NCI-H1092 (cell line): ENCODE measurements around the gene RASGRP4.
A peak's percentile ranks its signal among the peaks of the same experiment; 100 is the strongest.
"Not testable (repeated sequence)": the region's sequence is repeated elsewhere in the genome, so short reads cannot be mapped to it uniquely, and the experiment has no call there.

Experiments
- DNase-seq: peaks from one replicate; lab custom pipeline; 2025; lab: John Stamatoyannopoulos, UW

The RASGRP4 gene

DNA sequence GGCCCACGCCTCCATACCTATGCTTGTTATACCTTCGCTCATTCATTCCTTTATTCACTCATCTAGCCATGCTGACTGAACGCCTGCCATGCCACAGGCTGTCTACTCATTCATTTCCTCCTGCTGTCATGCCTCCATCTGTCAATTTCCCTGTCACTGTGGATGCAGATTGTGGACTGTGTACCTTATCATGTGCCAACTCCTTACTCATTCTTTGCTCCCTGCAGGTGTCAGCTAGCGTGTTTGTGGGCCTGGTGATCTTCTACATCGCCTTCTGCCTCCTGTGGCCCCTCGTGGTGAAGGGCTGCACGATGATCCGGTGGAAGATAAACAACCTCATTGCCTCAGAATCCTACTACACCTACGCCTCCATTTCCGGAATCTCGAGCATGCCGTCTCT, 55.7 kb downstream of the RASGRP4 start:
- no peak for DNase-seq

DNA sequence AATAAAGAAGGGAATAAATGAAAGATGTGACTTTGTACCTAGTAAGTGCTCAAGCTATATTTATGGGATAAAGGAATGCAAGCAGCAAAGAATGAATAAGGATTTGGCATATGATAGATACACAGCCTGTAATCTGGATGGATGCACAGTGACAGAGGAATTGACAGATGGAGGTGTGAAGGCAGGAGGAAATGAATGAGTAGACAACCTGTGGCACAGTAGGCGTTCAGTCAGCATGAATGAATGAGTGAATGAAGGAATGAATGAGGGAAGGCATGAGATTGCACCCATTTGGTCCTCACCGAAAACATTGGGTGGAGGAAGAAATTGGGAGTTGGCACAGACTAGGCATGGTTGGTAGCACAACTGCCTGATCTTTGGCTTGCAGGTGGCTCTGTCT, 56.4 kb downstream of the RASGRP4 start:
- no peak for DNase-seq

GRCh38 chr19:38367041-38367440, 59.0 kb downstream of the RASGRP4 start:
- no peak for DNase-seq

DNA sequence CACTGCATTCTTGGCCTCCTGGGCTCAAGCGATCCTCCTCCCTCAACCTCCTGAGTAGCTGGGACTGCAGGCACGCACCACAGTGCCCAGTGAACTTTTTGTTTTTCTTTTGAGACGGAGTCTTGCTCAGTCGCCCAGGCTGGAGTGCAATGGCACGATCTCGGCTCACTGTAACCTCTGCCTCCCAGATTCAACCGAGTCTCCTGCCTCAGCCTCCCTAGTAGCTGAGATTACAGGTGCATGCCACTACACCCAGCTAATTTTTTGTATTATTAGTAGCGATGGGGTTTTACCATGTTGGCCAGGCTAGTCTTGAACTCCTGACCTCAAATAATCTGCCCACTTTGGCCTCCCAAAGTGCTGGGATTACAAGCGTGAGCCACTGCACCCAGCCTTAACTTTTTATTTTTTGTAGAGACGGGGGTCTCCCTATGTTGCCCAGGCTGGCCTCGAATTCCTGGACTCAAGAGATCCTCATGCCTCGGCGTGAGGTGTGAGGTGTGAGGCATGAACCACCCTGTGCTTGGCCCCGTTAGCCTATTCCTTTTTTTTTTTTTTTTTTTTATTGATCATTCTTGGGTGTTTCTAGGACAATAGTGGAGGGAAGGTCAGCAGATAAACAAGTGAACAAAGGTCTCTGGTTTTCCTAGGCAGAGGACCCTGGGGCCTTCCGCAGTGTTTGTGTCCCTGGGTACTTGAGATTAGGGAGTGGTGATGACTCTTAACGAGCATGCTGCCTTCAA, 62.9 kb downstream of the RASGRP4 start:
- DNase-seq: not testable (repeated sequence)

DNA sequence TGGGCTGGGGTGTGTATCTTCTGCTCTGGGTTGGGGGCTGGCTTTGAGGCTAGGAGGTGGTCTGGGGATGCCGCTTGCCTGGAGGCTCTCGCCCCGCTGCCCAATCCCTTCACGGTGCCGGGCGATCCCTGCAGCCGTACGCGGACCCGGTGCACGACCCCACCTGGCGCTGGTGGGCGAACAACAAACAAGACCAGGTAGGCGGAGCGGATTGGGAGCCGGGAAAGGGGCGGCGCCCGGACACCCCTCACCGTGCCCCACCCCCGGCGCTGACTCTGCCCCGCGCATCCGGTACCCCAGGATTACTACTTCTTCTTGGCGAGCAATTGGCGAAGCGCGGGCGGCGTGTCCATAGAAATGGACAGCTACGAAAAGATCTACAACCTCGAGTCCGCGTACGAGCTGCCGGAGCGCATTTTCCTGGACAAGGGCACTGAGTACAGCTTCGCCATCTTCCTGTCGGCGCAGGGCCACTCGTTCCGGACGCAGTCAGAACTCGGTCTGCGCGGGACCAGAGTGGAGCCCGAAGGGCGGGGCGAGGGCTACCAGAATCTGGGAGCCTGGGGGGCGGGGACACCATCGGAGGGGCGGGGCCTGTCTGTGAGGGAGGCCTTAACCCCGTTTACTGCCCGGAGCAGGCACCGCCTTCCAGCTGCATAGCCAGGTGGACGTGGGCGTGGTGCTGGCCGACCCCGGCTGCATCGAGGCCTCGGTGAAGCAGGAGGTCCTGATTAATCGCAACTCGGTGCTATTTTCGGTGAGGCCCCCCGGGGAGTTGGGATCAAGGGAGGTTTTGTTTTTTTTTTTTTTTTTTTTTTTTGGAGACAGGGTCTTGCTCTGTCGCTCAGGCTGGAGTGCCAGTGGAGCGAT, 63.7 kb downstream of the RASGRP4 start:
- DNase-seq: no peak

GRCh38 chr19:38361633-38362075, 64.4 kb downstream of the RASGRP4 start:
- DNase-seq: peak; percentile 16

DNA sequence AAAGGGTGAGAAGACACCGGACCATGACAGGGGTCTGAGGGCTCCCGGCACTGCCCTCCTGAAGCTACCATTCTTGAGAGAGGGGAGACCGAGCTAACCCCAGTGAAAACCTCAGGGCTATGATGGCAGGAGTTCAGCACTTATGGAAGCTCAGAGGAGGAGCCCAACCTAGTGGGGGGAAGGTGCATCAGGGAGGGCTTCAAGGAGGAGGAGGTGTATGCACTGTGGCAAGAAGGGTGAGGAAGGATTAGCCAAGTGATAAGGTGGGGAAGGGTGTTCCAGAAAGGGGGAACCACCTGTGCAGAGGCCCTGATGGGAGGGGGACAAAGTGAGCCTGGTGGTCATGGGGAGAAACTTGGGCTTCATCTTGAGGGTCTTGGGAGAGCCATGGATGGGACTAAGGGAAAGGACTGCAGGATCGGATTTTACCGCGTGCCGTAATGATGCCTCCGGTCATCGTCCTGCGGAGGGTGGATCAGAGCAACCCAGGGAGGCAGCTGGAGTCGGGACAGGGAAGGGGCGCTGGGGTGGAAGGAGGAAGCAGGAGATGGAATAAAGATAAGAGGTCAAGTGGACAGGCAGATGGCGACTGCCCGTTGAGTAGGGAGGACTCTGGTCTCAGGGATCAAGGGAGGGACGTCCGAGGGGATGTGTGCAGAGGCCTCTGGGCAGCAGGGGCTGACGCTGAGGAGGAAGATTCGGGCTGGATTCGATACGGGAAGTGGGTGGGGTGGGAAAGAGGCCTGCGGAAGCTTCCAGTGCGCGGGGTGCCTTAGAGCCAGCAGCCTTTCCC, 65.0 kb downstream of the RASGRP4 start:
- no peak for DNase-seq

GRCh38 chr19:38360351-38360750, 65.7 kb downstream of the RASGRP4 start:
- no peak for DNase-seq

GRCh38 chr19:38359242-38360021, 66.6 kb downstream of the RASGRP4 start:
- DNase-seq: no peak
